Liver (tissue), 3 donors: ENCODE measurements around the gene CCDC91.
A peak's percentile ranks its signal among the peaks of the same experiment; 100 is the strongest.

Experiments
- GABPA ChIP-seq, 2 donors: IDR thresholded peaks in 1 of 2; conservative IDR thresholded peaks in 1 of 2; 2 replicates each; pipeline ENCODE4 v1.6.1; 2016; ENCODE audit warnings: antibody characterized with exemption in 2 of 2, mild to moderate bottlenecking in 1 of 2, moderate library complexity in 1 of 2
- RAD21 ChIP-seq, 2 donors: IDR thresholded peaks; 2 replicates each; pipeline ENCODE4 v1.6.1; 2016; ENCODE audit warnings: antibody characterized with exemption in 2 of 2, mild to moderate bottlenecking in 2 of 2
- SP1 ChIP-seq: IDR thresholded peaks from 2 replicates; pipeline ENCODE4 v1.6.1; 2018; ENCODE audit warnings: antibody characterized with exemption, mild to moderate bottlenecking
- TF ChIP-seq, protein P1 (sequence below): fragments of 150-350 bp; IDR thresholded peaks from 2 replicates; pipeline ENCODE4 v1.5.1; 2017; ENCODE audit warnings: improper control_type of control experiment, low read depth, low read length; ENCODE audit not compliant: missing input control
- TF ChIP-seq, protein P2 (sequence below): IDR thresholded peaks from 2 replicates; pipeline ENCODE4 v1.6.1; 2016; ENCODE audit warnings: antibody characterized with exemption
- donor health status: healthy.
- donor health status: healthy.

DNA sequence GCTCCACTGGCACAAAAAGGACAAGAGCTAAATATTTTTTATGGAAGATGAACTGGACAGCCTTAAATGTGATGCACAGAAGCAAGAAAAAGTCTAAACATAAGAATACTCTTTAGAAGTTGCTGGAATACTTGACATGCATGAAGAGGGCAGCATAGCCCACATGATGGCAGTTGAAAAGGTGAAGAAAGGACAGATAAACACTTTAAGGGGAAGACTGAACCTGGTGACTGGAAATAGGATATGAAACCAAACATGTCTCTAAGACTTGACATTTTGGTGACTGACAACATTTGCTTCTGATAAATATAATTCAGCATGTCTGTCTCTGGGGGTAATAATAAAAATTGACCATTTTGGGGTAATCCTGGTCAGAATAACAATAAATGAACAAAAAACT is 273.1 kb downstream of the CCDC91 start:
- TF ChIP-seq, protein P1, sequence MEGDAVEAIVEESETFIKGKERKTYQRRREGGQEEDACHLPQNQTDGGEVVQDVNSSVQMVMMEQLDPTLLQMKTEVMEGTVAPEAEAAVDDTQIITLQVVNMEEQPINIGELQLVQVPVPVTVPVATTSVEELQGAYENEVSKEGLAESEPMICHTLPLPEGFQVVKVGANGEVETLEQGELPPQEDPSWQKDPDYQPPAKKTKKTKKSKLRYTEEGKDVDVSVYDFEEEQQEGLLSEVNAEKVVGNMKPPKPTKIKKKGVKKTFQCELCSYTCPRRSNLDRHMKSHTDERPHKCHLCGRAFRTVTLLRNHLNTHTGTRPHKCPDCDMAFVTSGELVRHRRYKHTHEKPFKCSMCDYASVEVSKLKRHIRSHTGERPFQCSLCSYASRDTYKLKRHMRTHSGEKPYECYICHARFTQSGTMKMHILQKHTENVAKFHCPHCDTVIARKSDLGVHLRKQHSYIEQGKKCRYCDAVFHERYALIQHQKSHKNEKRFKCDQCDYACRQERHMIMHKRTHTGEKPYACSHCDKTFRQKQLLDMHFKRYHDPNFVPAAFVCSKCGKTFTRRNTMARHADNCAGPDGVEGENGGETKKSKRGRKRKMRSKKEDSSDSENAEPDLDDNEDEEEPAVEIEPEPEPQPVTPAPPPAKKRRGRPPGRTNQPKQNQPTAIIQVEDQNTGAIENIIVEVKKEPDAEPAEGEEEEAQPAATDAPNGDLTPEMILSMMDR, result no peak
- TF ChIP-seq RAD21 (IDR thresholded peaks at IDR 0.05) (peak in 1 of 2 donors; percentile 12), GABPA (IDR thresholded peaks at IDR 0.05 in 1 of 2, conservative IDR thresholded peaks at IDR 0.05 in 1 of 2) (no peak), SP1 (no peak)
- TF ChIP-seq, protein P2, sequence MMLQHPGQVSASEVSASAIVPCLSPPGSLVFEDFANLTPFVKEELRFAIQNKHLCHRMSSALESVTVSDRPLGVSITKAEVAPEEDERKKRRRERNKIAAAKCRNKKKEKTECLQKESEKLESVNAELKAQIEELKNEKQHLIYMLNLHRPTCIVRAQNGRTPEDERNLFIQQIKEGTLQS, result no peak
